ENCODE measurements around the gene CUTA. TPM values are rescaled to one million over a fixed set of nuclear protein-coding genes. Genes with fewer than 3 reads are reported as not detected.

Gene CUTA
- total and polyA plus RNA-seq, 2 of the 13 experiments (the other 11 are each of a cell fraction or from before 2014, with no cell fraction given): 170 to 180 TPM

- TF ChIP-seq ZBTB10 (CRISPR knock-in tag; IDR thresholded peaks at IDR 0.05; ENCODE audit: borderline replicate concordance) (peak; percentile 64; the same call in 1 of the 2 replicates), ARNT (IDR thresholded peaks at IDR 0.05) (no peak), GLI4 (CRISPR knock-in tag; IDR thresholded peaks at IDR 0.05; ENCODE audit: borderline replicate concordance) (peak; percentile 88; the same call in 1 of the 2 replicates), SP140L (CRISPR knock-in tag; IDR thresholded peaks at IDR 0.05; ENCODE audit: borderline replicate concordance) (no peak), ZNF256 (CRISPR knock-in tag; conservative IDR thresholded peaks at IDR 0.05) (peak; percentile 92; the same call in 1 of the 2 replicates), AFF4 (CRISPR knock-in tag; IDR thresholded peaks at IDR 0.05) (no peak), MAFF (IDR thresholded peaks at IDR 0.05; ENCODE audit: low read depth, low read length) (peak; percentile 20; the same call in 1 of the 2 replicates), BORCS8-MEF2B (CRISPR knock-in tag; IDR thresholded peaks at IDR 0.05) (no peak; the same call in 1 of the 2 replicates), HMGXB4 (CRISPR knock-in tag; IDR thresholded peaks at IDR 0.05; ENCODE audit: borderline replicate concordance in 1 of 2, low read depth in 1 of 2) (peak; percentile 81 to 89), ZNF775 (CRISPR knock-in tag; IDR thresholded peaks at IDR 0.05; ENCODE audit: borderline replicate concordance) (peak; percentile 90; the same call in 1 of the 2 replicates), ZNF552 (CRISPR knock-in tag; IDR thresholded peaks at IDR 0.05; ENCODE audit: borderline replicate concordance) (no peak), POGZ (CRISPR knock-in tag; IDR thresholded peaks at IDR 0.05) (peak; percentile 89)
- TF ChIP-seq, protein P1, sequence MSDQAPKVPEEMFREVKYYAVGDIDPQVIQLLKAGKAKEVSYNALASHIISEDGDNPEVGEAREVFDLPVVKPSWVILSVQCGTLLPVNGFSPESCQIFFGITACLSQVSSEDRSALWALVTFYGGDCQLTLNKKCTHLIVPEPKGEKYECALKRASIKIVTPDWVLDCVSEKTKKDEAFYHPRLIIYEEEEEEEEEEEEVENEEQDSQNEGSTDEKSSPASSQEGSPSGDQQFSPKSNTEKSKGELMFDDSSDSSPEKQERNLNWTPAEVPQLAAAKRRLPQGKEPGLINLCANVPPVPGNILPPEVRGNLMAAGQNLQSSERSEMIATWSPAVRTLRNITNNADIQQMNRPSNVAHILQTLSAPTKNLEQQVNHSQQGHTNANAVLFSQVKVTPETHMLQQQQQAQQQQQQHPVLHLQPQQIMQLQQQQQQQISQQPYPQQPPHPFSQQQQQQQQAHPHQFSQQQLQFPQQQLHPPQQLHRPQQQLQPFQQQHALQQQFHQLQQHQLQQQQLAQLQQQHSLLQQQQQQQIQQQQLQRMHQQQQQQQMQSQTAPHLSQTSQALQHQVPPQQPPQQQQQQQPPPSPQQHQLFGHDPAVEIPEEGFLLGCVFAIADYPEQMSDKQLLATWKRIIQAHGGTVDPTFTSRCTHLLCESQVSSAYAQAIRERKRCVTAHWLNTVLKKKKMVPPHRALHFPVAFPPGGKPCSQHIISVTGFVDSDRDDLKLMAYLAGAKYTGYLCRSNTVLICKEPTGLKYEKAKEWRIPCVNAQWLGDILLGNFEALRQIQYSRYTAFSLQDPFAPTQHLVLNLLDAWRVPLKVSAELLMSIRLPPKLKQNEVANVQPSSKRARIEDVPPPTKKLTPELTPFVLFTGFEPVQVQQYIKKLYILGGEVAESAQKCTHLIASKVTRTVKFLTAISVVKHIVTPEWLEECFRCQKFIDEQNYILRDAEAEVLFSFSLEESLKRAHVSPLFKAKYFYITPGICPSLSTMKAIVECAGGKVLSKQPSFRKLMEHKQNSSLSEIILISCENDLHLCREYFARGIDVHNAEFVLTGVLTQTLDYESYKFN (CRISPR knock-in tag; conservative IDR thresholded peaks at IDR 0.05): peak; percentile 67
Observed at GRCh38 chr6:33417903-33418689, at the start of gene CUTA (continued).

Measured in HepG2 (cell line).